Measurements from ENCODE around the gene KIF6. TPM values are rescaled to one million over a fixed set of nuclear protein-coding genes. Genes with fewer than 3 reads are reported as not detected.

Gene KIF6
- total RNA-seq, 4 donors from 2014 or later: 0.14 to 46.6 (median 0.48) TPM; not detected in 1

DNA sequence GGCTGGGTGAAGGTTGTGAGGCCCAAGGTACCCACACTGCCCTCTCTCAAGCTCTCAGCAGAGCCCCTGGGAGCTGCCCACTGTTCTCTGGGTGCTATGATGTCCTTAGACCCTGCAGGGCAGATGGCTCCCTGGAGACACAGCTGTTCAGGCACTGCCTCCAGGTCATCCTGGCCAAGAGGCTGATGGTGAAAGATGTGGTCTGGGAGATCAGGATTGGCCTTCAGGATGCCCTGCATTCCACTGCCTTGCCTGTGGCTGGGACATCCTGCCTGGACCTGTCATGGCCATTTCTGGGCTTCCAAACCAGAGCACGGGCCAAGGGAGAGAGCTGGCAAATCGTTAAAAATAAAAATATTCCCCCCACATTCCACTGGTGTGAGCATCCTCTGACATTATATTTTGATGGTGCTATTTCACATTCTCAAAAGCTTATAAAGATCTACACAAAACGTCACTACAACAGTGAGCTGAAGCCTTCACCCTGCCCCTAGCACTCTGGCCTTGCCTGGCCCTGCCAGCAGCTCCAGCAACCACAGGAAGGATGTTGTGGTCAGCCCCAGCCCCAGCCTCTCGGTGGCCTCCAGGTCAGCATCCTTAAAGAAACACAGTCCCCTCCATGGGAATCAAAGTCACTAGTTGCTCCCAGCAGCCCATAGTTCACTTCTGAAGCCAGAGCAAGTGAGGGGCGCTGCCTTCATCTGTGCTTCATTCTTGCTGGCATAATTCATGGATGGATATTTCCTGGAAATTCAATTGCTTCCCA lies 389.2 kb downstream of the KIF6 start:
- H3K36me3 ChIP-seq: no peaks in the 10 kb centered on the region
- peak; percentile 36 for DNase-seq
- WGBS, 2 donors (ENCODE audit: low coverage in 1 of 2): 35% methylated on average over 5 of the region's 5 CpGs; no CpG with 5 or more reads in 1 of the 2 donors
- H3K27ac ChIP-seq: no peak overlapping the region
- intact Hi-C loops (cut with DNase I; ENCODE audit: low total_unique reads) (no loop called here), in situ Hi-C loops (cut with MboI; ENCODE audit: low pct_ligation_motif_present in 1 of 4, low pct_unique_long_range_greater_than_20kb in 1 of 4, low sequenced_read_pairs in 3 of 4) (loop anchor here in 1 of 4 donors (25.0 kb wide), 1 partner anchor 1501 kb away; no protein-coding TSS in a partner anchor)
- H3K27me3 ChIP-seq: no peaks in the 10 kb centered on the region
- H3K4me3 ChIP-seq: no peak overlapping the region
- TF ChIP-seq EP300 (IDR thresholded peaks at IDR 0.05; ENCODE audit: low read depth) (no peak), POLR2AphosphoS5 (IDR thresholded peaks at IDR 0.05) (no peak), POLR2A (IDR thresholded peaks at IDR 0.05) (no peak)
- TF ChIP-seq, protein P1, sequence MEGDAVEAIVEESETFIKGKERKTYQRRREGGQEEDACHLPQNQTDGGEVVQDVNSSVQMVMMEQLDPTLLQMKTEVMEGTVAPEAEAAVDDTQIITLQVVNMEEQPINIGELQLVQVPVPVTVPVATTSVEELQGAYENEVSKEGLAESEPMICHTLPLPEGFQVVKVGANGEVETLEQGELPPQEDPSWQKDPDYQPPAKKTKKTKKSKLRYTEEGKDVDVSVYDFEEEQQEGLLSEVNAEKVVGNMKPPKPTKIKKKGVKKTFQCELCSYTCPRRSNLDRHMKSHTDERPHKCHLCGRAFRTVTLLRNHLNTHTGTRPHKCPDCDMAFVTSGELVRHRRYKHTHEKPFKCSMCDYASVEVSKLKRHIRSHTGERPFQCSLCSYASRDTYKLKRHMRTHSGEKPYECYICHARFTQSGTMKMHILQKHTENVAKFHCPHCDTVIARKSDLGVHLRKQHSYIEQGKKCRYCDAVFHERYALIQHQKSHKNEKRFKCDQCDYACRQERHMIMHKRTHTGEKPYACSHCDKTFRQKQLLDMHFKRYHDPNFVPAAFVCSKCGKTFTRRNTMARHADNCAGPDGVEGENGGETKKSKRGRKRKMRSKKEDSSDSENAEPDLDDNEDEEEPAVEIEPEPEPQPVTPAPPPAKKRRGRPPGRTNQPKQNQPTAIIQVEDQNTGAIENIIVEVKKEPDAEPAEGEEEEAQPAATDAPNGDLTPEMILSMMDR (IDR thresholded peaks at IDR 0.05): no peak
- no peaks in the 10 kb centered on the region for H3K4me1 ChIP-seq
- no peaks in the 10 kb centered on the region for H3K9me3 ChIP-seq

DNA sequence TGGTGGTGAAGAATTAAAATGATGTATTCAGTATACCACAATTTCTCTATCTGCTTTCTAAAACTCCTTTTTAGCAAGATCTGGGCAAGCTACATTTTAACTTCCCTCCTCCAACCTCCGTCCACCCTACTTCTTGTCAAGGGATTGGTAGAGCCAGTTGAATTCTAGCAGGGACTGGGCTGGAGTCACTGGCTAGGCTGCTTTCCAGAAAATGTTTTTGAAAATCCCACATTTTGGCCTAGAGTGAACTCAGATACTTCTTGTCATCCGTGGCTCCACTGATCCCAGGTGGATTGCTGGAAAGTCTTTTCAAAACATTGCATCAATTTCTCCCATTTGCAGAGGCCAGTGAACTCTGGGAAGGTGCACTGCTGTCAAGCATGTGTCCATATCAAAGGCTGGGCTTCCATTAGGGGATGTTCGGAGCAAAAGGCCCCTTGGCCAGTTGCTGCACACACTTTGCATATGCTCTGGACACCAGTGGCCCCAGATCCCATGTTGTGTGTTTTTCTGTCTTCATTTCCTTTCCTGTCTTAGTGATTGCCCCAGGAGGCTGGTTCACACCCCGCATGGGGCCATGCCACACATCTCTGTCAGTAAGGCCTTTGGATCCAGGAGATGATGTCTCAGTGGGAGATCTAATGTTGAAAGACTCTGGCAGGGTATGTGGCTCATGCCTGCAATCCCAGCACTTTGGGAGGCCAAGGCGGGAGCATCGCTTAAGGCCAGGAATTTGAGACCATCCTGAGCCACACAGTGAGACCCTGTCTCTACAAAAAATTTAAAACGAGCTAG lies 391.4 kb downstream of the KIF6 start:
- in situ Hi-C loops (cut with MboI; ENCODE audit: low pct_ligation_motif_present in 1 of 4, low pct_unique_long_range_greater_than_20kb in 1 of 4, low sequenced_read_pairs in 3 of 4): loop anchor here in 1 of 4 donors (25.0 kb wide), 1 partner anchor 1503 kb away; no protein-coding TSS in a partner anchor
- Histone ChIP-seq H3K9me3 (no peaks in the 10 kb centered on the region), H3K27ac (no peak overlapping the region), H3K27me3 (no peaks in the 10 kb centered on the region), H3K4me1 (no peaks in the 10 kb centered on the region), H3K36me3 (no peaks in the 10 kb centered on the region), H3K4me3 (no peak overlapping the region)
- no peak for DNase-seq
- TF ChIP-seq POLR2A (IDR thresholded peaks at IDR 0.05) (no peak), POLR2AphosphoS5 (IDR thresholded peaks at IDR 0.05) (no peak), EP300 (IDR thresholded peaks at IDR 0.05; ENCODE audit: low read depth) (no peak)
- TF ChIP-seq, protein P1 (IDR thresholded peaks at IDR 0.05): no peak
- intact Hi-C loops (cut with DNase I; ENCODE audit: low total_unique reads): no loop called here
- 80 to 86% methylated on average over 2 to 7 of the region's 7 CpGs for WGBS, 2 donors (ENCODE audit: low coverage in 1 of 2)

DNA sequence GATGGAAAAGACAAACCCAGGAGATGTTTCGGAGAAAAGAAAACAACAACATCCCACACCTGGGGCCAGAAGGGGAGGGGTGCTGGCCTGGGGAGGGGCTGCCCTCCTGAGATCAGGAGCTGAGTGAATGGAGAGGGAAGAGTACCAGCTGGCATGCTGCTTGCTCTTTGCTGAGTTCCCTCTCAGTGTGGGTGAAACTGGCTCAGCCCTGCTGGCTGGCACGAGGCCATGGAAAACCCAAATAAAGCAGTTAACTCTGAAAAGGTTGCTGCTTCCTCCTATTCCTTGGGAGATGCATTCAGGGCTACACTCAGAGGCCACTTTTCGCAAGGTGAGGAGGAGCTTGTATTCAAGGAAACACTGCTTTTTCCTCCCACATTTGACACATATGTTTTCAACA lies 394.7 kb downstream of the KIF6 start:
- TF ChIP-seq POLR2A (IDR thresholded peaks at IDR 0.05): no peak
- TF ChIP-seq POLR2AphosphoS5 (IDR thresholded peaks at IDR 0.05): no peak
- TF ChIP-seq EP300 (IDR thresholded peaks at IDR 0.05; ENCODE audit: low read depth): no peak
- TF ChIP-seq, protein P1 (IDR thresholded peaks at IDR 0.05): no peak
- in situ Hi-C loops (cut with MboI; ENCODE audit: low pct_ligation_motif_present in 1 of 4, low pct_unique_long_range_greater_than_20kb in 1 of 4, low sequenced_read_pairs in 3 of 4): loop anchor here in 1 of 4 donors (25.0 kb wide), 1 partner anchor 1507 kb away; no protein-coding TSS in a partner anchor
- Histone ChIP-seq H3K4me1 (no peaks in the 10 kb centered on the region), H3K9me3 (no peaks in the 10 kb centered on the region), H3K27me3 (peaks cover 4% of the 10 kb centered on the region), H3K27ac (no peak overlapping the region), H3K4me3 (no peak overlapping the region), H3K36me3 (no peaks in the 10 kb centered on the region)
- DNase-seq: no peak
- intact Hi-C loops (cut with DNase I; ENCODE audit: low total_unique reads): no loop called here
- WGBS, 2 donors (ENCODE audit: low coverage in 1 of 2): 38 to 58% methylated on average over 2 to 3 of the region's 3 CpGs

DNA sequence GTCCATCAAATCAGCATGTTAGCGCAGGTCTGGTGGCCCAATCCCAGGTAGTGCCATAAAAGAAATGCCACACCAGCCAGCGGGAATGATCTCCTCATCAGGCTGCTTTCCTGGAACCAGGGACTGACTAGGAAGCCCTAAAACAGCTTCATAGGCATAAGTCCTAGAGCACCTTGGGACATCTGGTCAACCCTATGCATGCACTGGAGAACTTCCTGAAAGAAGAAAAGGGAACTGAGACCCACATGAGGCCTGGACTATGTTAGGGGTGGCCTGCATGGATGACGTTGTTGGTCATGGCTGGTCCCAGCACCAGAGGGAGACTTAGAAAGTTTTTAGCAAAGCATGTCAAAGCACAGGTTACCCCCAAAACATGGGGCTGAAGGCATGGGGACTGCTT lies 395.2 kb downstream of the KIF6 start:
- in situ Hi-C loops (cut with MboI; ENCODE audit: low pct_ligation_motif_present in 1 of 4, low pct_unique_long_range_greater_than_20kb in 1 of 4, low sequenced_read_pairs in 3 of 4): loop anchor here in 1 of 4 donors (25.0 kb wide), 1 partner anchor 1507 kb away; no protein-coding TSS in a partner anchor
- peaks cover 4% of the 10 kb centered on the region for H3K27me3 ChIP-seq
- WGBS, 2 donors (ENCODE audit: low coverage in 1 of 2): 75 to 83% methylated on average over 2 to 3 of the region's 3 CpGs
- TF ChIP-seq POLR2A (IDR thresholded peaks at IDR 0.05) (no peak), POLR2AphosphoS5 (IDR thresholded peaks at IDR 0.05) (no peak), EP300 (IDR thresholded peaks at IDR 0.05; ENCODE audit: low read depth) (no peak)
- TF ChIP-seq, protein P1 (IDR thresholded peaks at IDR 0.05): no peak
- no peaks in the 10 kb centered on the region for H3K36me3 ChIP-seq
- intact Hi-C loops (cut with DNase I; ENCODE audit: low total_unique reads): no loop called here
- no peak for DNase-seq
- H3K4me1 ChIP-seq: no peaks in the 10 kb centered on the region
- H3K4me3 ChIP-seq: no peak overlapping the region
- H3K27ac ChIP-seq: no peak overlapping the region
- H3K9me3 ChIP-seq: no peaks in the 10 kb centered on the region
